Stimulated activated CD4-positive, alpha-beta T cell treated with anti-CD3 and anti-CD28 coated beads, Interleukin-15, amount 100 ng/mL, for 1 hour (primary cell): ENCODE results near the gene MKRN2.
"Not testable (repeated sequence)": the region's sequence is repeated elsewhere in the genome, so short reads cannot be mapped to it uniquely, and the experiment has no call there.

Source experiments
- DNase-seq, 2 donors: peaks; one replicate each; pipeline ENCODE4 v3.0.0-alpha.2; 2020; ENCODE audit warnings: low read depth in 1 of 2, low spot score in 1 of 2

Gene MKRN2

DNA sequence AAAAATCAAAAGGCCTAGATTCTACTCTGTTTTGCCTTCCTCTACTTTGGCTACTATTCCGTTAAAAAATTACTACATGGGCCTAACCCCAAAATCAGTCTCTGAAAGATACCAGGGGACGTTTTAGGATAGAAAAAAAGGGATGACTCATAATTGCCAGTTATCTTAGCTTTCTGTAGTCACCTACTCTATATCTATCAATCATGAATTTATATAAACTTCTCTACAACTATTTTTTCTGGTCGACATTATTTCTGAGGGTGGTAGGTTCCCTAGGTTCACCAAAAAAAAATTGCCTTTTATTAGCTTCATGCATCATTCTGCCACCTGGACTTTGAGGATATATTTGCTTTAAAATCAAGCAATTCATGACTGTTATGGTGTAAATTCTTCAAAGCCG lies 70.5 kb downstream of the MKRN2 start:
- no peak for DNase-seq

- DNase-seq, result no peak
These were observed 71.9 kb downstream of the MKRN2 start for GRCh38 chr3:12628813-12629212.

DNA sequence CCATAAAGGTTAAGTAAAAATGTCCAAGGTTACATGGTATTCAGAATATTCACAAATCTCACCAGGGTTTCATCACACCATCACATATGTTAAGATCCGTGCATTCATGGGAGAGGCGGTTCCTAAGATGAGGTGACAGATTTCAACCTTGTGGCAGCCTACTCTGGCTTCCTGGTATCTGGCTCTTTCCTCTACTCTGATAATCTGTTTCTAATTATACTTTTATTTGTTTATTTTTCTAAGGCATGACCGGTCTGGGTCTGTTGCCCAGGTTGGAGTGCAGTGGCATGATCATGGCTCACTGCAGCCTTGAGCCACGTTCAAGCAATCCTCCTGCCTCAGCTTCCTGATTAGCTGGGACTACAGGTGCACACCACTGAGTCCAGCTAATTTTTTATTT lies 72.7 kb downstream of the MKRN2 start:
- DNase-seq, result no peak

DNA sequence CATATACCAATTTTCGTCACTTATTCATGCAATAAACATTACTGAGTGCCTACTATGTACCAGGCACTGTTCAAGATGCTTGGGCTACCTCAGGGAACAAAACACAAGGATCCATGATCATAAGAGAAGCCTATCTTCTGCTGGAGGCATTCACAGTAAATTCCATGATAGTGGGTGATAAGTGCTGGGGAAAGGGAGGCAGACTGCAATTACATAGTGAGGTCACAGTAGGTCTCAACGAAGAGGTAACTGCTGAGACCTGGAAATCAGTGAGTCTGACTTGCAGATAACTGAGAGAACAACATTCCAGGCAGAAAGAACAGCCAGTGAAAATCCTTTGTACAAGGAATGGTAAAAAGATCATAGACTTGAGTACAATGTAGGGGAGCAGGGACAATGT lies 73.4 kb downstream of the MKRN2 start:
- DNase-seq, result no peak

GRCh38 chr3:12630843-12631242 lies 74.0 kb downstream of the MKRN2 start:
- DNase-seq, result not testable (repeated sequence)

- no peak for DNase-seq
These were observed 75.6 kb downstream of the MKRN2 start for GRCh38 chr3:12632523-12632922.

GRCh38 chr3:12633108-12633507 lies 76.2 kb downstream of the MKRN2 start:
- DNase-seq, result no peak
